HUES48 (cell line): ENCODE results near the gene APOA1.
A peak's percentile ranks its signal among the peaks of the same experiment; 100 is the strongest.

Experiments used
- H3K27ac ChIP-seq: one replicate; pipeline ENCODE4 v1.7.0; 2013; ENCODE audit warnings: low read depth, low read length, inconsistent platforms
- H3K27me3 ChIP-seq: 2 replicates; pipeline ENCODE4 v1.6.1; 2013; ENCODE audit warnings: mild to moderate bottlenecking, low read length; ENCODE audit not compliant: control insufficient read depth, insufficient read depth
- H3K36me3 ChIP-seq: 2 replicates; pipeline ENCODE4 v1.6.1; 2013; ENCODE audit warnings: low read length; ENCODE audit not compliant: control insufficient read depth, insufficient read depth
- H3K4me1 ChIP-seq: 2 replicates; pipeline ENCODE4 v1.6.1; 2013; ENCODE audit warnings: mild to moderate bottlenecking, low read length; ENCODE audit not compliant: control insufficient read depth, insufficient read depth
- H3K4me3 ChIP-seq: 2 replicates; pipeline ENCODE4 v1.5.1; 2013; ENCODE audit warnings: mild to moderate bottlenecking, low read depth, low read length
- H3K9ac ChIP-seq: 2 replicates; pipeline ENCODE4 v1.6.1; 2013; ENCODE audit warnings: mild to moderate bottlenecking, low read depth, low read length, moderate library complexity
- H3K9me3 ChIP-seq: 2 replicates; pipeline ENCODE4 v1.6.1; 2013; ENCODE audit warnings: low read length; ENCODE audit not compliant: control insufficient read depth, insufficient read depth

APOA1 gene

DNA sequence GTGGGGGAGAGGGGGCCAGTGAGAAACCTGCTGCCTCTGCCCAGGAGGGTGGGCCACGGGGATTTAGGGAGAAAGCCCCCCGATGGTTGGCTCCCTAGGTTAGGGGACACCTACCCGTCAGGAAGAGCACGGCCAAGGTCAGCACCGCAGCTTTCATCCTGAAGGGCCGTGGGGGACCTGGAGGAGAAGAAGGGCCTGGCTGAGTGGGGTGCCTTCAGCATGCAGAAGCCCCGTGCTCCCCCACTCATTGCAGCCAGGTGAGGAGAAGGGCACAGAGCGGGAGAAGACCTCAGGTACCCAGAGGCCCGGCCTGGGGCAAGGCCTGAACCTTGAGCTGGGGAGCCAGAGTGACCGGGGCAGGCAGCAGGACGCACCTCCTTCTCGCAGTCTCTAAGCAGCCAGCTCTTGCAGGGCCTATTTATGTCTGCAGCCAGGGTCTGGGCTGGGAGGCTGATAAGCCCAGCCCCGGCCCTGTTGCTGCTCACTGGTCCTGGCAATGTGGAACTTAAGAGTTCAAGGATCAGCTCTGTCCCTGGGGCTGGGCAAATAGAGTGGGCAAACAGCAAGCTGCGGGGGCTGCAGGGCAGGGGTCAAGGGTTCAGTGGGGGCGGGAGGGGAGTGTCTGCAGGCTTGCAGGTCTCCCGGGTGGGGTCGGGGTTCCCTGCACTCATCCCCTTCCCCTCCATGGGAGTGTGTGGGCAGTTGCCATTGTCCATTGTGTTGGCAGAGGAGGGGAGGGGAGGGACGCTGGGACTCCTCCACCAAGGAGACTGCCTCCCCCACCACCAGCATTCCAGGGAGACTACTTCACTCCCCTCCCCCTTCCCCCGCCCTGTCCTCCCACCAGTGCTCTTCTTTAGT lies at the start of gene APOA1:
Gene APOA1 (minus strand): TSS at position 392 of the 861 bp plus-strand sequence. CDS start 235 bp downstream, at position 157.
- Histone ChIP-seq H3K4me3 (no peak within 1 kb of the TSS), H3K36me3 (no peaks in the 10 kb centered on the region), H3K9me3 (no peaks in the 10 kb centered on the region), H3K4me1 (peaks cover 5% of the 10 kb centered on the region; the same call in 1 of the 2 replicates), H3K27me3 (peaks cover 6% of the 10 kb centered on the region; the same call in 1 of the 2 replicates), H3K9ac (no peak within 1 kb of the TSS), H3K27ac (peak within 1 kb of the TSS; percentile 68)

DNA sequence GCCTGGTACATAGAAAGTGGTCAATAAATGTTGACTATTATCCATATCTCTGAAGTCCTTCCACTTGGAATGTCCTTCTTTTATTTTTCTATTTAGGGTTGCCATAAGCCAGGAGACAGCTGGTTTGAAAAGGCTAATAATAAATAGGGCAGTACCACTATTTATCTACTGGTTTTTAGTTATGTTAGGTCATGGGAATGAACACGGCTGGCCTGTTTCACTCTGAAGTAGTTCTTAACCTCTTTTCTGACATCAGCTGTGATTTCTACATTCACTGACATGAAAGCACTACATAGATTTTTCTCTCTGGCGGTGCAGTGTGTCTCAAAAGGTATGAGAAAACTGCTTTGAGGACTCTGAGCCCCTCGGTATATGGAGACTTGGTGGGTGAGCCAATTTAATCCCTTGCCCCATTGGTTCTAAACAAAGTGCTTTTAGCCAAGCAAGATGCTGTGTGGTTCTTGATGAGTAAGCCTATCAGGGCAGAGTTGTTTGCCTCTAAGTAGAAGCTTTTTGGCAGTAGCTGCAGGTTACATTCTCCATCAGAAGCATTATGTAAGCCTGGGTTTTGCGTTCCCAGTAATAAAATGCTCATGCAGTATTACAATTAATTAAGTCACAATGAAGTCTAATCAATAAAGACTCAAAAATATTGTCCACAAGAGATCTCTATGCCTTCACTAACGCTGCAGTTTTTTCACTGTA lies 48.7 kb upstream of the APOA1 start:
- Histone ChIP-seq H3K9ac (no peak overlapping the region), H3K9me3 (no peaks in the 10 kb centered on the region), H3K4me1 (0 out of 2 replicates have a peak, but pooled peaks cover 4% of the 10 kb centered on the region), H3K27ac (no peak overlapping the region), H3K4me3 (no peak overlapping the region), H3K36me3 (0 out of 2 replicates have a peak, but pooled peaks cover 3% of the 10 kb centered on the region), H3K27me3 (no peaks in the 10 kb centered on the region)

- Histone ChIP-seq H3K36me3 (no peaks in the 10 kb centered on the region), H3K9ac (no peak overlapping the region)
Observed at GRCh38 chr11:116882386-116882785, 45.0 kb upstream of the APOA1 start.

DNA sequence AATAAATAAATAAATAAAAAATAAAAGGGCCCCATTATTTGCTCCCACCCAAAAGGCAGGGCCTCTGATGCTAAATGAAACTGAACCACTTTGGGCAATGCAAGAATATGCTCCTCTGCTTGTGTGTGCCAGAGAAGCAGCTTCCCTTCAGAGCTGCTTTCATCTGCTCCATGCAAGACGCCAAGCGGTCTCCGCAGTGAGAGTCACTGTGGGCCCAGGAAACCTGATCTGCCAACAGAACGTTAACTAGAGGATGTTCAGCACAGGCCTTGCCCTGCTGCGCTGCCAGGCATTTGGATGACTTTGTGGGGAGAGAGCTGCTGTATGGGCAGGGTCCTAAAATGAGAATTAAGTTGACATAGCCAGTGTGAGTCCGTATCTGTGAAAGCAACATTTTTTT lies 43.7 kb upstream of the APOA1 start:
- H3K9ac ChIP-seq, result no peak overlapping the region
- no peaks in the 10 kb centered on the region for H3K9me3 ChIP-seq
- no peak overlapping the region for H3K4me3 ChIP-seq
- H3K27ac ChIP-seq, result no peak overlapping the region
- H3K4me1 ChIP-seq, result no peaks in the 10 kb centered on the region
- H3K36me3 ChIP-seq, result peaks cover 2% of the 10 kb centered on the region; the same call in 1 of the 2 replicates
- H3K27me3 ChIP-seq, result no peaks in the 10 kb centered on the region

More at GRCh38 chr11:116882386-116882785, 45.0 kb upstream of the APOA1 start:
- Histone ChIP-seq H3K27me3 (no peaks in the 10 kb centered on the region), H3K4me1 (no peaks in the 10 kb centered on the region), H3K27ac (no peak overlapping the region), H3K4me3 (no peak overlapping the region), H3K9me3 (no peaks in the 10 kb centered on the region)

- no peak overlapping the region for H3K9ac ChIP-seq
- H3K27me3 ChIP-seq, result no peaks in the 10 kb centered on the region
- H3K36me3 ChIP-seq, result peaks cover 11% of the 10 kb centered on the region
- no peaks in the 10 kb centered on the region for H3K4me1 ChIP-seq
- H3K9me3 ChIP-seq, result no peaks in the 10 kb centered on the region
- H3K4me3 ChIP-seq, result no peak overlapping the region
- H3K27ac ChIP-seq, result no peak overlapping the region
Observed at GRCh38 chr11:116879800-116880625, 42.6 kb upstream of the APOA1 start.

GRCh38 chr11:116876656-116877055 lies 39.2 kb upstream of the APOA1 start:
- Histone ChIP-seq H3K36me3 (peaks cover 44% of the 10 kb centered on the region), H3K4me3 (no peak overlapping the region), H3K4me1 (no peaks in the 10 kb centered on the region), H3K9me3 (no peaks in the 10 kb centered on the region), H3K27me3 (no peaks in the 10 kb centered on the region), H3K27ac (no peak overlapping the region), H3K9ac (no peak overlapping the region)

DNA sequence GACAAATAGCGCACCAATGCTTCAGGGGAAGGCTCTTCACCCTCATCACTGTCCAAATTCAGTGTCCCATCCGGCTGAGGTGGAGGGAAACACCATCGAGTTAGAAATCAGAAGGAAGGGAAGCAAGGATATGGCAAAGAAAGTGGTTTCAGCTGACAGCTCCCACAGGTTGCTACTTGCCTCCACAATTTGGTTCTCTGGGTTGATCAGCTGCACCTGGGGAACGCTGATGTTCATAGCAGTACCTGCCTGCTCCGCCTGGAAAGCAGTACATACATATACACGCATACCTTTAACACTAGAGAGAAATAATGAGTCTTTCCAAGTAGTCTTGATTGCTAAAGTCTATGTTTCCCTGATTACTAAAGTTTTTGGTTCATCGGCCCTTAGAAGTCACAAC lies 37.8 kb upstream of the APOA1 start:
- H3K9ac ChIP-seq, result no peak overlapping the region
- H3K9me3 ChIP-seq, result no peaks in the 10 kb centered on the region
- no peak overlapping the region for H3K4me3 ChIP-seq
- H3K36me3 ChIP-seq, result peaks cover 59% of the 10 kb centered on the region
- H3K27me3 ChIP-seq, result no peaks in the 10 kb centered on the region
- H3K27ac ChIP-seq, result no peak overlapping the region
- no peaks in the 10 kb centered on the region for H3K4me1 ChIP-seq

DNA sequence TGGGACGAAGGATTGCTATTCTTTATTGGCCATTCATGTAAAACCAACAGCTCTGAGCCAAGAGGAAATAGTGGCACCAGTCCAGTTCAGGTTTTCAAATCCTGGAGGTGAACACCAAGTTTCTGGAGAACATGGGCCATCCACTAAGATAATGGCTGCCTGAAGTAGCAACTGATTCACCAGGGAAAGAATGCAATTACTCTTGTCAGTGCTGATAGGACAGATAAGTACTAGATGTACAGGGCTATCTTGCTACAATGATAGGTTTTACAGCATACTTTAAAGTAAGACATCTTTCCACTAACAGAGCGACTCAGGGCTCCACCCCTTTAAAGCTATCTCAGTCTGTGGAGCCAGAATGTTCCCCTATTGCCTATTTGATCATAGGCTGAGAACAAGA lies 36.8 kb upstream of the APOA1 start:
- H3K36me3 ChIP-seq, result peaks cover 68% of the 10 kb centered on the region

GRCh38 chr11:116873381-116873780 lies 36.0 kb upstream of the APOA1 start:
- no peak overlapping the region for H3K9ac ChIP-seq
- no peaks in the 10 kb centered on the region for H3K4me1 ChIP-seq
- no peaks in the 10 kb centered on the region for H3K27me3 ChIP-seq
- no peak overlapping the region for H3K27ac ChIP-seq
- no peak overlapping the region for H3K4me3 ChIP-seq
- H3K36me3 ChIP-seq, result peaks cover 73% of the 10 kb centered on the region
- H3K9me3 ChIP-seq, result no peaks in the 10 kb centered on the region

More for the DNA sequence above, 36.8 kb upstream of the APOA1 start:
- Histone ChIP-seq H3K4me3 (no peak overlapping the region), H3K4me1 (no peaks in the 10 kb centered on the region), H3K9me3 (no peaks in the 10 kb centered on the region), H3K27ac (no peak overlapping the region), H3K9ac (no peak overlapping the region), H3K27me3 (no peaks in the 10 kb centered on the region)

GRCh38 chr11:116871248-116871647 lies 33.8 kb upstream of the APOA1 start:
- Histone ChIP-seq H3K27ac (no peak overlapping the region), H3K36me3 (peaks cover 90% of the 10 kb centered on the region), H3K9me3 (no peaks in the 10 kb centered on the region), H3K4me3 (no peak overlapping the region), H3K4me1 (no peaks in the 10 kb centered on the region), H3K27me3 (no peaks in the 10 kb centered on the region), H3K9ac (no peak overlapping the region)
